HepG2 (cell line): Measurements from ENCODE around the gene CTSZ. TPM values are rescaled to one million over a fixed set of nuclear protein-coding genes. Genes with fewer than 3 reads are reported as not detected.

Experiments used
- ATAC-seq: fragments of 200-7000 bp; cut with Tn5 transposase; 3 replicates; pipeline ENCODE4 v1.9.1; 2020; ENCODE audit warnings: mild to moderate bottlenecking, moderate library complexity
- BruUV-seq: library from RNA; stranded (reverse); fragments of 400-500 nt; replicated peaks from 2 replicates; lab custom pipeline; 2021; lab: Mats Ljungman, UMichigan
- CTCF ChIA-PET: fragments of 300-600 bp; formaldehyde crosslinking; extraction: SDS; loops from one replicate; lab custom pipeline; 2021; ENCODE audit warnings: low total read pairs, inconsistent platforms, low intra/inter-chr PET ratio; lab: Yijun Ruan, JAX
- POLR2A ChIA-PET: fragments of 350-600 bp; sonication (Branson Sonifier 250); formaldehyde crosslinking; loops from one replicate; lab custom pipeline; 2020; ENCODE audit warnings: antibody characterized with exemption, inconsistent platforms; lab: Yijun Ruan, JAX
- DNase-seq: peaks from one replicate; pipeline ENCODE4 v3.0.0-alpha.2; 2015; ENCODE audit warnings: low spot score
- FAIRE-seq: peaks from 3 replicates; lab custom pipeline; 2011; peaks lifted over from hg19 to GRCh38; lab: Jason Lieb, UNC
- H2AFZ ChIP-seq: one replicate; pipeline ENCODE4 v1.6.1; 2011; ENCODE audit warnings: low read length, inconsistent platforms
- H3K27ac ChIP-seq: fragments of 300-600 bp; 3 replicates; pipeline ENCODE4 v1.8.0; 2011; ENCODE audit warnings: mixed run types, mild to moderate bottlenecking, mixed read lengths, low read length, inconsistent platforms; ENCODE audit not compliant: insufficient read depth; ENCODE audit errors: extremely low read length
- H3K27me3 ChIP-seq, 2 experiments: fragments of 200-600 bp in 1 of 2; 2 replicates in 1 of 2; 3 replicates in 1 of 2; pipeline versions ENCODE4 v1.6.0 to v1.8.0; 2011; ENCODE audit warnings: low read length in 2 of 2, mild to moderate bottlenecking in 2 of 2, moderate library complexity in 2 of 2, inconsistent platforms in 1 of 2; ENCODE audit not compliant: insufficient read depth in 2 of 2, control insufficient read depth in 1 of 2
- H3K36me3 ChIP-seq, 2 experiments: fragments of 200-600 bp in 1 of 2; replicated peaks in 1 of 2; 2 replicates in 1 of 2; 3 replicates in 1 of 2; pipeline versions ENCODE4 v1.5.1 to v1.8.0; 2011; ENCODE audit warnings: low read length in 2 of 2, inconsistent platforms in 1 of 2; ENCODE audit not compliant: insufficient read depth in 2 of 2, control insufficient read depth in 1 of 2
- H3K4me1 ChIP-seq: 2 replicates; pipeline ENCODE4 v1.5.1; 2012; ENCODE audit warnings: low read length, inconsistent platforms; ENCODE audit not compliant: insufficient read depth
- H3K4me2 ChIP-seq: 2 replicates; pipeline ENCODE4 v1.6.0; 2011; ENCODE audit warnings: low read depth, low read length, inconsistent platforms
- H3K4me3 ChIP-seq, 3 experiments: fragments of 200-600 bp in 1 of 3; sonication (generic), shearing (Covaris generic) in 1 of 3; replicated peaks in 1 of 3; 2 replicates each; pipeline ENCODE4 v1.5.1; 2011 to 2016; ENCODE audit warnings: low read length in 3 of 3, inconsistent platforms in 2 of 3, low read depth in 2 of 3, mild to moderate bottlenecking in 2 of 3, control low read depth in 1 of 3, mixed read lengths in 1 of 3; ENCODE audit not compliant: insufficient read depth in 1 of 3
- H3K79me2 ChIP-seq: one replicate; pipeline ENCODE4 v1.6.1; 2011; ENCODE audit warnings: low read length, inconsistent platforms; ENCODE audit not compliant: insufficient read depth
- H3K9ac ChIP-seq: 2 replicates; pipeline ENCODE4 v1.6.0; 2011; ENCODE audit warnings: mild to moderate bottlenecking, low read depth, low read length, inconsistent platforms; ENCODE audit not compliant: insufficient read depth
- H3K9me3 ChIP-seq: 2 replicates; pipeline ENCODE4 v1.5.1; 2012; ENCODE audit warnings: mild to moderate bottlenecking, low read length
- H4K20me1 ChIP-seq: 2 replicates; pipeline ENCODE4 v1.6.0; 2011; ENCODE audit warnings: inconsistent platforms, mild to moderate bottlenecking, low read length, moderate library complexity; ENCODE audit not compliant: insufficient read depth
- AGO1 ChIP-seq: fragments of 200-400 bp; formaldehyde crosslinking; IDR thresholded peaks from 2 replicates; pipeline ENCODE4 v1.6.1; 2017; ENCODE audit warnings: mild to moderate bottlenecking, low read depth, low read length, moderate library complexity; ENCODE audit not compliant: poor library complexity, severe bottlenecking
- ARHGAP35 ChIP-seq: sonication (generic); formaldehyde crosslinking; IDR thresholded peaks from 2 replicates; pipeline ENCODE4 v1.9.0; 2022; ENCODE audit warnings: mild to moderate bottlenecking, inconsistent platforms, moderate library complexity, missing genetic modification reagents, borderline replicate concordance
- CC2D1A ChIP-seq: sonication (generic); formaldehyde crosslinking; IDR thresholded peaks from 2 replicates; pipeline ENCODE4 v1.8.1; 2023; ENCODE audit warnings: mild to moderate bottlenecking, missing genetic modification reagents
- DPF2 ChIP-seq: sonication (generic); formaldehyde crosslinking; IDR thresholded peaks from 2 replicates; pipeline ENCODE4 v1.4.0; 2020; ENCODE audit warnings: mild to moderate bottlenecking, low read depth, missing genetic modification reagents, borderline replicate concordance
- ELF1 ChIP-seq: sonication (generic); formaldehyde crosslinking; IDR thresholded peaks from 2 replicates; pipeline ENCODE4 v1.4.0; 2020; ENCODE audit warnings: missing genetic modification reagents
- FOXA1 ChIP-seq, 2 experiments: fragments of 450-650 bp in 1 of 2; sonication (generic) in 1 of 2; formaldehyde crosslinking in 1 of 2; IDR thresholded peaks; 2 replicates each; pipeline versions ENCODE4 v1.4.0 to v1.6.1; 2016 to 2020; ENCODE audit warnings: missing genetic modification reagents in 1 of 2
- HNRNPLL ChIP-seq: fragments of 200-400 bp; formaldehyde crosslinking; IDR thresholded peaks from 2 replicates; pipeline ENCODE4 v1.6.1; 2017; ENCODE audit warnings: mild to moderate bottlenecking, low read depth, low read length; ENCODE audit not compliant: poor library complexity, severe bottlenecking
- MXD4 ChIP-seq: IDR thresholded peaks from 2 replicates; pipeline ENCODE4 v1.6.1; 2016; ENCODE audit warnings: mild to moderate bottlenecking, missing biosample characterization, missing genetic modification reagents
- POLR2AphosphoS5 ChIP-seq: IDR thresholded peaks from 2 replicates; pipeline ENCODE4 v1.6.1; 2012; ENCODE audit warnings: low read depth, low read length
- RBM22 ChIP-seq: fragments of 200-400 bp; formaldehyde crosslinking; optimal IDR thresholded peaks from 2 replicates; pipeline ENCODE3; 2017; ENCODE audit warnings: mild to moderate bottlenecking, low read length, moderate library complexity
- SP4 ChIP-seq: sonication (generic); formaldehyde crosslinking; IDR thresholded peaks from 2 replicates; pipeline ENCODE4 v1.8.1; 2023; ENCODE audit warnings: mild to moderate bottlenecking, missing genetic modification reagents
- ZBTB1 ChIP-seq: sonication (generic); formaldehyde crosslinking; IDR thresholded peaks from 2 replicates; pipeline ENCODE4 v1.4.0; 2020; ENCODE audit warnings: missing genetic modification reagents, borderline replicate concordance
- ZC3H13 ChIP-seq: sonication (generic); formaldehyde crosslinking; IDR thresholded peaks from 2 replicates; pipeline ENCODE4 v1.8.1; 2023; ENCODE audit warnings: mild to moderate bottlenecking, missing genetic modification reagents, moderate library complexity
- ZFX ChIP-seq: sonication (generic); formaldehyde crosslinking; IDR thresholded peaks from 2 replicates; pipeline ENCODE4 v1.4.0; 2020; ENCODE audit warnings: mild to moderate bottlenecking, low read depth, missing genetic modification reagents, moderate library complexity
- ZNF143 ChIP-seq: sonication (generic); formaldehyde crosslinking; IDR thresholded peaks from 2 replicates; pipeline ENCODE4 v1.4.0; 2020; ENCODE audit warnings: missing genetic modification reagents
- ZNF576 ChIP-seq: sonication (generic); formaldehyde crosslinking; IDR thresholded peaks from 2 replicates; pipeline ENCODE4 v1.4.0; 2020; ENCODE audit warnings: mild to moderate bottlenecking, missing genetic modification reagents
- ZNF672 ChIP-seq: sonication (generic); formaldehyde crosslinking; IDR thresholded peaks from 2 replicates; pipeline ENCODE4 v1.8.1; 2022; ENCODE audit warnings: missing genetic modification reagents
- ZNF687 ChIP-seq: sonication (generic); formaldehyde crosslinking; IDR thresholded peaks from 2 replicates; pipeline ENCODE4 v1.5.1; 2020; ENCODE audit warnings: mild to moderate bottlenecking, missing genetic modification reagents, moderate library complexity
- ZSCAN20 ChIP-seq: sonication (generic); formaldehyde crosslinking; IDR thresholded peaks from 2 replicates; pipeline ENCODE4 v1.4.0; 2020; ENCODE audit warnings: missing genetic modification reagents, mild to moderate bottlenecking, borderline replicate concordance
- WGBS: methylation state at CpG from one replicate; pipeline ENCODE4 v1.1.6; 2017; ENCODE audit warnings: low lambda C conversion rate; 5-methylcytosine and 5-hydroxymethylcytosine counted together
- in situ Hi-C: cut with HindIII; loops from 2 replicates; pipeline ENCODE4 v1.10.0; 2017; ENCODE audit warnings: low pct_unique_long_range_greater_than_20kb; ENCODE audit not compliant: extremely low pct_ligation_motif_present
- intact Hi-C: fragments of 100-400 bp; cut with micrococcal nuclease; formaldehyde crosslinking; loops from one replicate; pipeline ENCODE4 v1.10.0; 2022; ENCODE audit not compliant: unreplicated experiment
- polyA plus RNA-seq, 8 experiments: library from polyadenylated mRNA; depleted of rRNA in 3 of 8; stranded (reverse) in 7 of 8; unstranded in 1 of 8; fragments of >200 nt; fragmentation: Illumina TruSeq in 4 of 8; extraction: Trizol in 4 of 8; gene quantifications; 2 replicates each; pipeline versions ENCODE4 v1.2.1 to v1.2.3, GENCODE V29; 2011 to 2016; ENCODE audit warnings: low read depth in 4 of 8, missing spikeins in 1 of 8, mixed read lengths in 1 of 8; ENCODE audit not compliant: insufficient read depth in 1 of 8
- total RNA-seq, 5 experiments: library from RNA; depleted of rRNA; stranded (reverse); fragments of >200 nt; fragmentation: Illumina TruSeq; extraction: Trizol; gene quantifications; 2 replicates each; pipeline ENCODE4 v1.2.3, GENCODE V29; 2016; ENCODE audit warnings: low read depth in 1 of 5

The CTSZ gene
- total and polyA plus RNA-seq, 2 of the 13 experiments (the other 11 are each of a cell fraction or from before 2014, with no cell fraction given): 0.33 TPM; not detected in 1

- TF ChIP-seq ZSCAN20 (CRISPR knock-in tag): 0 out of 2 replicates have a peak, but pooled peaks have one; percentile 42
- no peak for TF ChIP-seq MXD4
- TF ChIP-seq FOXA1 (IDR thresholded peaks at IDR 0.05): no peak
- TF ChIP-seq FOXA1 (CRISPR knock-in tag; IDR thresholded peaks at IDR 0.05): 0 out of 2 replicates have a peak, but pooled peaks have one; percentile 23
- TF ChIP-seq DPF2 (CRISPR knock-in tag): no peak
- TF ChIP-seq ZBTB1: no peak
- TF ChIP-seq ZNF672 (CRISPR knock-in tag): no peak
- TF ChIP-seq CC2D1A (CRISPR knock-in tag): no peak
- no peak for TF ChIP-seq SP4 (CRISPR knock-in tag)
Observed at GRCh38 chr20:59025086-59025485, 18.0 kb upstream of the CTSZ start (continued).

GRCh38 chr20:59024111-59024530 lies 17.1 kb upstream of the CTSZ start:
- Histone ChIP-seq H3K4me3 (no peak overlapping the region), H4K20me1 (peaks cover 11% of the 10 kb centered on the region; the same call in 1 of the 2 replicates), H3K36me3 (peaks cover 29 to 59% of the 10 kb centered on the region in 2 experiments), H3K79me2 (peaks cover 40% of the 10 kb centered on the region), H3K27ac (no peak overlapping the region), H3K9ac (no peak overlapping the region), H3K4me2 (no peak overlapping the region), H3K4me1 (peaks cover 43% of the 10 kb centered on the region), H3K27me3 (no peaks in the 10 kb centered on the region), H2AFZ (no peak overlapping the region), H3K9me3 (no peaks in the 10 kb centered on the region)
- ATAC-seq (no peak; the same call in 1 of the 3 replicates), DNase-seq (no peak), FAIRE-seq (no peak)
- 98% methylated on average over 24 of the region's 24 CpGs for WGBS
- ChIA-PET POLR2A (interaction anchor here (1.0 to 1.4 kb wide), 2 partner anchors 8 to 13 kb away, joined by 6 read pairs; partner anchors contain the start of gene ATP5F1E), CTCF (no interaction called here)
- intact Hi-C loops: no loop called here
- in situ Hi-C loops: no loop called here
- BruUV-seq: no TSS peak
- TF ChIP-seq AGO1 (peak; percentile 58), ELF1 (no peak), ZNF143 (no peak), ZFX (CRISPR knock-in tag) (0 out of 2 replicates have a peak, but pooled peaks have one; percentile 1), ZNF687 (CRISPR knock-in tag) (peak; percentile 39; the same call in 1 of the 2 replicates), RBM22 (peak; percentile 79), ZNF576 (CRISPR knock-in tag) (no peak), POLR2AphosphoS5 (0 out of 2 replicates have a peak, but pooled peaks have one; percentile 14), HNRNPLL (peak; percentile 15), ZC3H13 (CRISPR knock-in tag) (peak; percentile 56), ARHGAP35 (CRISPR knock-in tag) (0 out of 2 replicates have a peak, but pooled peaks have one; percentile 26)
